ENCODE data around the gene DHRS12. TPM values are rescaled to one million over a fixed set of nuclear protein-coding genes. Genes with fewer than 3 reads are reported as not detected.

The DHRS12 gene
- total RNA-seq, 1 experiment from 2014 or later = 10.2 TPM

DNA sequence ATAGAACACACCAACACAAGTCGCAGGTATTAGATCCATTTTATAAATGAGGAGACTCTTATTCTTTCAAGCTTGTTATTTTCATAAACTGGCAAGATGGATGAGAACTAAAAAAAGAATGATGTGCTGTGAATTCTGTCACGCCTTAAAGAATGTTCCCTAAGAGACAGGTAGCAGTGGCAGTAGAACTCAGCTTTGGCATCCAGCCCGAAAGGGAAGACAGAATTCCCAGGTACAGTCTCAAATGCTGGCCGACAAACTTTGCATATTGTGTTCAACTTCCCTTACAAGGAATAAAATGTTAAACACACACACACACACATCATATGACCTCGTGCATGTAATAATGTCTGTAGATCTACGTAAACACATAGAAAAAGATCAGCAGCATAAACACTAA is 37.8 kb upstream of the DHRS12 start:
- ChIA-PET POLR2A (no interaction called here), CTCF (no interaction called here)
- peaks cover 4% of the 10 kb centered on the region; the same call in 1 of the 2 replicates for H3K4me1 Mint-ChIP-seq
- ATAC-seq = no peak
- H3K36me3 Mint-ChIP-seq = no peaks in the 10 kb centered on the region
- no peak overlapping the region for H3K4me3 Mint-ChIP-seq
- H3K27ac Mint-ChIP-seq = no peak overlapping the region
- H3K27me3 Mint-ChIP-seq (ENCODE audit: low read depth) = no peaks in the 10 kb centered on the region; the same call in 1 of the 2 replicates
- no peaks in the 10 kb centered on the region for H3K9me3 Mint-ChIP-seq
- no peak for DNase-seq (ENCODE audit: low spot score)
- TF ChIP-seq IRF2 (CRISPR knock-in tag; IDR thresholded peaks at IDR 0.05; ENCODE audit: borderline replicate concordance, low read depth) (no peak), SOX15 (CRISPR knock-in tag; IDR thresholded peaks at IDR 0.05) (no peak), ZNF396 (CRISPR knock-in tag; IDR thresholded peaks at IDR 0.05; ENCODE audit: borderline replicate concordance) (no peak), ZNF121 (CRISPR knock-in tag; IDR thresholded peaks at IDR 0.05) (no peak), ETV6 (CRISPR knock-in tag; IDR thresholded peaks at IDR 0.05) (no peak)
- TF ChIP-seq, protein P1, sequence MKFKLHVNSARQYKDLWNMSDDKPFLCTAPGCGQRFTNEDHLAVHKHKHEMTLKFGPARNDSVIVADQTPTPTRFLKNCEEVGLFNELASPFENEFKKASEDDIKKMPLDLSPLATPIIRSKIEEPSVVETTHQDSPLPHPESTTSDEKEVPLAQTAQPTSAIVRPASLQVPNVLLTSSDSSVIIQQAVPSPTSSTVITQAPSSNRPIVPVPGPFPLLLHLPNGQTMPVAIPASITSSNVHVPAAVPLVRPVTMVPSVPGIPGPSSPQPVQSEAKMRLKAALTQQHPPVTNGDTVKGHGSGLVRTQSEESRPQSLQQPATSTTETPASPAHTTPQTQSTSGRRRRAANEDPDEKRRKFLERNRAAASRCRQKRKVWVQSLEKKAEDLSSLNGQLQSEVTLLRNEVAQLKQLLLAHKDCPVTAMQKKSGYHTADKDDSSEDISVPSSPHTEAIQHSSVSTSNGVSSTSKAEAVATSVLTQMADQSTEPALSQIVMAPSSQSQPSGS (CRISPR knock-in tag; IDR thresholded peaks at IDR 0.05; ENCODE audit: borderline replicate concordance, low read depth) = no peak
- TF ChIP-seq, protein P2, sequence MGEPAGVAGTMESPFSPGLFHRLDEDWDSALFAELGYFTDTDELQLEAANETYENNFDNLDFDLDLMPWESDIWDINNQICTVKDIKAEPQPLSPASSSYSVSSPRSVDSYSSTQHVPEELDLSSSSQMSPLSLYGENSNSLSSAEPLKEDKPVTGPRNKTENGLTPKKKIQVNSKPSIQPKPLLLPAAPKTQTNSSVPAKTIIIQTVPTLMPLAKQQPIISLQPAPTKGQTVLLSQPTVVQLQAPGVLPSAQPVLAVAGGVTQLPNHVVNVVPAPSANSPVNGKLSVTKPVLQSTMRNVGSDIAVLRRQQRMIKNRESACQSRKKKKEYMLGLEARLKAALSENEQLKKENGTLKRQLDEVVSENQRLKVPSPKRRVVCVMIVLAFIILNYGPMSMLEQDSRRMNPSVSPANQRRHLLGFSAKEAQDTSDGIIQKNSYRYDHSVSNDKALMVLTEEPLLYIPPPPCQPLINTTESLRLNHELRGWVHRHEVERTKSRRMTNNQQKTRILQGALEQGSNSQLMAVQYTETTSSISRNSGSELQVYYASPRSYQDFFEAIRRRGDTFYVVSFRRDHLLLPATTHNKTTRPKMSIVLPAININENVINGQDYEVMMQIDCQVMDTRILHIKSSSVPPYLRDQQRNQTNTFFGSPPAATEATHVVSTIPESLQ (CRISPR knock-in tag; IDR thresholded peaks at IDR 0.05) = no peak

DNA sequence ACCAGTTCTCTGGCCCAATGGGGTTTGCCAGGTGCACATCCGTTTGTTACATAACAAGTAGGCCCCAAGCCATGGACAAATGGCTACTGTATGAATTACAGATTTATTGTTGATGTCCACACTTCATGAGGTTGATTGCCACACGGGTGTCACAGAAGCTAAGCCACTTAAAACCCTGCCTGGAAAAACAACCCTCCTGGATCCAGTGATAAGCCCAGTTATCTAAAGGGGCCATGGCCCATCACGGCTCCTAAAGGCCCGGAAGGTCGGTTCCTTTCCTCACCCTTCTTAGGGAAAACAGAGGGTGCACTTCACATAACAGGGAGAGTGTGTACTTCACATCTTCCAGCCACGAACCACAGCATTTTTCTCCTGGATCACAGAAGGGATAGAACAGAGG is 37.0 kb upstream of the DHRS12 start:
- DNase-seq (ENCODE audit: low spot score) (no peak), ATAC-seq (no peak)
- no peak overlapping the region for H3K27ac Mint-ChIP-seq
- ChIA-PET POLR2A (no interaction called here), CTCF (no interaction called here)
- H3K4me1 Mint-ChIP-seq = peaks cover 4% of the 10 kb centered on the region; the same call in 1 of the 2 replicates
- H3K9me3 Mint-ChIP-seq = no peaks in the 10 kb centered on the region
- no peak overlapping the region for H3K4me3 Mint-ChIP-seq
- no peak for TF ChIP-seq NFATC4 (CRISPR knock-in tag; IDR thresholded peaks at IDR 0.05)
- no peak for TF ChIP-seq ZNF121 (CRISPR knock-in tag; IDR thresholded peaks at IDR 0.05)
- no peak for TF ChIP-seq GRHL2 (CRISPR knock-in tag; IDR thresholded peaks at IDR 0.05; ENCODE audit: insufficient replicate concordance, severe bottlenecking)
- TF ChIP-seq, protein P1 (CRISPR knock-in tag; IDR thresholded peaks at IDR 0.05; ENCODE audit: borderline replicate concordance, low read depth) = no peak
- no peak for TF ChIP-seq TP53 (CRISPR knock-in tag; IDR thresholded peaks at IDR 0.05)
- no peak for TF ChIP-seq RELA (CRISPR knock-in tag; IDR thresholded peaks at IDR 0.05; ENCODE audit: borderline replicate concordance)
- TF ChIP-seq, protein P3, sequence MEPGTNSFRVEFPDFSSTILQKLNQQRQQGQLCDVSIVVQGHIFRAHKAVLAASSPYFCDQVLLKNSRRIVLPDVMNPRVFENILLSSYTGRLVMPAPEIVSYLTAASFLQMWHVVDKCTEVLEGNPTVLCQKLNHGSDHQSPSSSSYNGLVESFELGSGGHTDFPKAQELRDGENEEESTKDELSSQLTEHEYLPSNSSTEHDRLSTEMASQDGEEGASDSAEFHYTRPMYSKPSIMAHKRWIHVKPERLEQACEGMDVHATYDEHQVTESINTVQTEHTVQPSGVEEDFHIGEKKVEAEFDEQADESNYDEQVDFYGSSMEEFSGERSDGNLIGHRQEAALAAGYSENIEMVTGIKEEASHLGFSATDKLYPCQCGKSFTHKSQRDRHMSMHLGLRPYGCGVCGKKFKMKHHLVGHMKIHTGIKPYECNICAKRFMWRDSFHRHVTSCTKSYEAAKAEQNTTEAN (CRISPR knock-in tag; IDR thresholded peaks at IDR 0.05) = no peak
- TF ChIP-seq CREM (CRISPR knock-in tag; IDR thresholded peaks at IDR 0.05) = no peak
- no peak for TF ChIP-seq ESRRA (CRISPR knock-in tag; IDR thresholded peaks at IDR 0.05; ENCODE audit: borderline replicate concordance)
- TF ChIP-seq, protein P4, sequence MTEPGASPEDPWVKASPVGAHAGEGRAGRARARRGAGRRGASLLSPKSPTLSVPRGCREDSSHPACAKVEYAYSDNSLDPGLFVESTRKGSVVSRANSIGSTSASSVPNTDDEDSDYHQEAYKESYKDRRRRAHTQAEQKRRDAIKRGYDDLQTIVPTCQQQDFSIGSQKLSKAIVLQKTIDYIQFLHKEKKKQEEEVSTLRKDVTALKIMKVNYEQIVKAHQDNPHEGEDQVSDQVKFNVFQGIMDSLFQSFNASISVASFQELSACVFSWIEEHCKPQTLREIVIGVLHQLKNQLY (CRISPR knock-in tag; IDR thresholded peaks at IDR 0.05) = no peak
- no peaks in the 10 kb centered on the region for H3K36me3 Mint-ChIP-seq
- H3K27me3 Mint-ChIP-seq (ENCODE audit: low read depth) = no peaks in the 10 kb centered on the region; the same call in 1 of the 2 replicates

Data from WTC11 (cell line).